H9 (cell line): ENCODE measurements around the gene KIAA1549. TPM values are rescaled to one million over a fixed set of nuclear protein-coding genes. Genes with fewer than 3 reads are reported as not detected.

Source experiments
- DNase-seq: peaks from one replicate; pipeline ENCODE4 v3.0.0-alpha.2; 2017
- H2AFZ ChIP-seq: one replicate; pipeline ENCODE4 v1.6.1; 2013; ENCODE audit warnings: mild to moderate bottlenecking, low read length, control low read depth, moderate library complexity
- H2AK5ac ChIP-seq: 2 replicates; pipeline ENCODE4 v1.6.1; 2013; ENCODE audit warnings: low read length, control low read depth, mixed read lengths; ENCODE audit not compliant: insufficient read length
- H2BK120ac ChIP-seq: one replicate; pipeline ENCODE4 v1.6.1; 2013; ENCODE audit warnings: low read depth, mild to moderate bottlenecking, low read length, control low read depth, inconsistent platforms; ENCODE audit not compliant: poor library complexity, severe bottlenecking
- H2BK12ac ChIP-seq: 2 replicates; pipeline ENCODE4 v1.6.1; 2013; ENCODE audit warnings: low read length, control low read depth, mixed read lengths, low read depth; ENCODE audit not compliant: insufficient read length
- H2BK15ac ChIP-seq: 2 replicates; pipeline ENCODE4 v1.6.1; 2013; ENCODE audit warnings: low read depth, low read length, control low read depth
- H2BK20ac ChIP-seq: one replicate; pipeline ENCODE4 v1.6.1; 2013; ENCODE audit warnings: low read depth, mild to moderate bottlenecking, low read length, control low read depth, inconsistent platforms; ENCODE audit not compliant: poor library complexity, severe bottlenecking
- H2BK5ac ChIP-seq: 2 replicates; pipeline ENCODE4 v1.6.1; 2013; ENCODE audit warnings: low read length, control low read depth, mixed read lengths; ENCODE audit not compliant: insufficient read length
- H3K14ac ChIP-seq: 2 replicates; pipeline ENCODE4 v1.6.1; 2013; ENCODE audit warnings: low read length, control low read depth; ENCODE audit not compliant: insufficient read depth
- H3K18ac ChIP-seq: 2 replicates; pipeline ENCODE4 v1.6.1; 2013; ENCODE audit warnings: low read depth, mild to moderate bottlenecking, mixed read lengths, low read length, control low read depth; ENCODE audit not compliant: insufficient read length
- H3K23ac ChIP-seq: 2 replicates; pipeline ENCODE4 v1.6.1; 2013; ENCODE audit warnings: low read length, control low read depth, mixed read lengths, low read depth; ENCODE audit not compliant: insufficient read length
- H3K23me2 ChIP-seq: 2 replicates; pipeline ENCODE4 v1.6.1; 2013; ENCODE audit warnings: low read depth, mild to moderate bottlenecking, mixed read lengths, low read length, control low read depth; ENCODE audit not compliant: insufficient read length, poor library complexity, severe bottlenecking
- H3K27ac ChIP-seq: 2 replicates; pipeline ENCODE4 v1.5.1; 2013; ENCODE audit warnings: low read length, control low read depth, mixed read lengths, low read depth; ENCODE audit not compliant: insufficient read length
- H3K27me3 ChIP-seq: 2 replicates; pipeline ENCODE4 v1.6.1; 2013; ENCODE audit warnings: low read length, control low read depth, inconsistent platforms; ENCODE audit not compliant: insufficient read depth
- H3K4ac ChIP-seq: 2 replicates; pipeline ENCODE4 v1.6.1; 2013; ENCODE audit warnings: low read depth, mild to moderate bottlenecking, control low read depth, inconsistent platforms, low read length, moderate library complexity
- H3K4me1 ChIP-seq: 2 replicates; pipeline ENCODE4 v1.6.1; 2013; ENCODE audit warnings: low read length, control low read depth, inconsistent platforms; ENCODE audit not compliant: insufficient read depth
- H3K4me2 ChIP-seq: 2 replicates; pipeline ENCODE4 v1.6.1; 2013; ENCODE audit warnings: low read length, control low read depth, mixed read lengths; ENCODE audit not compliant: insufficient read length, insufficient read depth
- H3K56ac ChIP-seq: 2 replicates; pipeline ENCODE4 v1.6.1; 2013; ENCODE audit warnings: low read depth, mild to moderate bottlenecking, mixed read lengths, low read length, control low read depth; ENCODE audit not compliant: insufficient read length
- H3K79me1 ChIP-seq: 2 replicates; pipeline ENCODE4 v1.6.1; 2013; ENCODE audit warnings: low read depth, mild to moderate bottlenecking, moderate library complexity, low read length, control low read depth, inconsistent platforms; ENCODE audit not compliant: insufficient read depth, poor library complexity, severe bottlenecking
- H3K79me2 ChIP-seq: 2 replicates; pipeline ENCODE4 v1.6.1; 2013; ENCODE audit warnings: low read length, control low read depth, inconsistent platforms; ENCODE audit not compliant: insufficient read depth
- H3K9ac ChIP-seq: 2 replicates; pipeline ENCODE4 v1.6.1; 2013; ENCODE audit warnings: low read length, control low read depth, mixed read lengths; ENCODE audit not compliant: insufficient read length; ENCODE audit errors: extremely low read depth
- H3K9me3 ChIP-seq: one replicate; pipeline ENCODE4 v1.6.1; 2013; ENCODE audit warnings: low read depth, low read length, inconsistent platforms; ENCODE audit not compliant: control insufficient read depth
- H3T11ph ChIP-seq: one replicate; pipeline ENCODE4 v1.6.1; 2013; ENCODE audit warnings: mild to moderate bottlenecking, low read length, control low read depth, inconsistent platforms
- H4K20me1 ChIP-seq: one replicate; pipeline ENCODE4 v1.6.1; 2013; ENCODE audit not compliant: control insufficient read depth, insufficient read length, insufficient read depth
- H4K5ac ChIP-seq: 2 replicates; pipeline ENCODE4 v1.6.1; 2013; ENCODE audit warnings: low read depth, mild to moderate bottlenecking, mixed read lengths, low read length, control low read depth; ENCODE audit not compliant: insufficient read length
- H4K8ac ChIP-seq: replicated peaks from 2 replicates; pipeline ENCODE4 v1.6.1; 2013; ENCODE audit warnings: low read length, control low read depth, mixed read lengths, low read depth; ENCODE audit not compliant: insufficient read length
- H4K91ac ChIP-seq: 2 replicates; pipeline ENCODE4 v1.6.1; 2013; ENCODE audit warnings: low read depth, mild to moderate bottlenecking, moderate library complexity, mixed read lengths, low read length, control low read depth; ENCODE audit not compliant: insufficient read length
- H3K27ac Mint-ChIP-seq, 3 experiments: 2 replicates in 2 of 3; 3 replicates in 1 of 3; pipeline ENCODE4 v1.8.0; 2020 to 2021; ENCODE audit warnings: mixed read lengths in 3 of 3, mild to moderate bottlenecking in 1 of 3, moderate library complexity in 1 of 3
- H3K27me3 Mint-ChIP-seq: 2 replicates; pipeline ENCODE4 v1.8.0; 2021; ENCODE audit warnings: low read depth, mild to moderate bottlenecking, moderate library complexity, mixed read lengths
- H3K36me3 Mint-ChIP-seq, 3 experiments: 2 replicates in 2 of 3; 3 replicates in 1 of 3; pipeline ENCODE4 v1.8.0; 2020 to 2021; ENCODE audit warnings: low read depth in 3 of 3, mixed read lengths in 3 of 3; ENCODE audit not compliant: insufficient read depth in 1 of 3
- H3K4me1 Mint-ChIP-seq, 2 experiments: 2 replicates each; pipeline ENCODE4 v1.8.0; 2020; ENCODE audit warnings: mixed read lengths in 2 of 2
- H3K4me3 Mint-ChIP-seq, 2 experiments: 2 replicates in 1 of 2; 3 replicates in 1 of 2; pipeline ENCODE4 v1.8.0; 2020 to 2021; ENCODE audit warnings: mild to moderate bottlenecking in 2 of 2, mixed read lengths in 2 of 2, moderate library complexity in 1 of 2
- H3K9me3 Mint-ChIP-seq, 2 experiments: 2 replicates in 1 of 2; 3 replicates in 1 of 2; pipeline ENCODE4 v1.8.0; 2020; ENCODE audit warnings: mild to moderate bottlenecking in 2 of 2, mixed read lengths in 2 of 2, moderate library complexity in 1 of 2
- WGBS: extraction: QIAGEN DNeasy Blood & Tissue Kit; methylation state at CpG from one replicate; pipeline ENCODE4 v1.1.7; 2013; ENCODE audit warnings: missing lambda C conversion rate, low lambda C conversion rate, mixed read lengths; ENCODE audit not compliant: insufficient read length; ENCODE audit errors: extremely low coverage; 5-methylcytosine and 5-hydroxymethylcytosine counted together
- total RNA-seq: library from RNA; stranded (reverse); gene quantifications from 2 replicates; pipeline ENCODE4 v1.2.1, GENCODE V29; 2021
- TF ChIP-seq, protein P1 (sequence below): fragments of 200-600 bp; sonication (generic); conservative IDR thresholded peaks from 3 replicates; pipeline ENCODE4 v1.8.0; 2021; ENCODE audit warnings: antibody characterized with exemption, mild to moderate bottlenecking

KIAA1549 gene
- total RNA-seq, 1 experiment from 2014 or later = 11.9 TPM

DNA sequence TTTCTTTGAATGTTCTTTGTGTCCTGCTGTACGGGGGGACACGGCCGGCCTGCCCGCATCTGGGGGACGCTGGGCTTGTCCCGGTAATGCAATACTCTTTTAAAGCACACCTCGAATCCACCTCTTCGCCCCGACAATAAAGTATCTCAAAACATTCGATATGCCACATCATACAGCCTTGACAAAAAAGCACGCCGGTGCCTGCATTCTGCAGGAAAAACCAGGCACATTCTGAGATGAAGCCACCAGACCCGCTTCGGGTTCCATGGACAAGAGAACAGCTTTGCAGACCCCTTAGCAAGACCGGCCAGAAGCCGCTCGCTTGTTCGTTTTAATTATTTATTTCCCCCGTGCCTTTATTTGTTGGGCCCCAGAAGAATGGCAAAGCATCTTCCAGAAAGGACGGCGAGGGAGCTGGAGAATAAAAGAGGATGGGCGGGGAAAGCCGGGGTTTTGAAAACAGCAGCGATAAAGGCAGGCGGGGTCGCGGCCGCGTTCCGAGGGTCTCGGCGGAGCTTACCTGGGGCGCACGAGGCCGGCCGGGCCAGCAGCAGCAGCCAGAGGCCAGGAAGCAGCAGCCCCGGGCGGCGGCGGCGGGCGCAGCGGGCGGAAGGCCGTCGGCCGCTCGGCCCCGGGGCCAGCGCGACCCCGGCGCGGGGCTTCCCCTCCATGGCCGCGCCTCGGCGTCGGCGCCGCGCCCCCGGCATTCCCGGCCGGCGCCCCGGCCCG is 462 bp downstream of the KIAA1549 start:
- Histone ChIP-seq H3K23me2 (peaks cover 13% of the 10 kb centered on the region), H4K5ac (no peak overlapping the region), H2AK5ac (no peak overlapping the region), H2AFZ (peak overlapping the region; percentile 7), H4K20me1 (no peaks in the 10 kb centered on the region), H2BK12ac (no peak overlapping the region), H3K9ac (peak overlapping the region; percentile 75), H3K27ac (no peak overlapping the region), H3T11ph (no peak overlapping the region), H3K4ac (no peak overlapping the region), H4K91ac (no peak overlapping the region), H4K8ac (no peak overlapping the region), H2BK20ac (no peak overlapping the region), H2BK5ac (no peak overlapping the region), H3K4me1 (peaks cover 3% of the 10 kb centered on the region; the same call in 1 of the 2 replicates), H3K56ac (no peak overlapping the region), H2BK120ac (no peak overlapping the region), H3K79me2 (peaks cover 3% of the 10 kb centered on the region; the same call in 1 of the 2 replicates), H3K27me3 (no peaks in the 10 kb centered on the region; the same call in 1 of the 2 replicates), H3K14ac (peak overlapping the region; percentile 88), H2BK15ac (no peak overlapping the region), H3K9me3 (no peaks in the 10 kb centered on the region), H3K4me2 (peak overlapping the region; percentile 96), H3K23ac (no peak overlapping the region), H3K79me1 (no peaks in the 10 kb centered on the region), H3K18ac (no peak overlapping the region)
- TF ChIP-seq, protein P1, sequence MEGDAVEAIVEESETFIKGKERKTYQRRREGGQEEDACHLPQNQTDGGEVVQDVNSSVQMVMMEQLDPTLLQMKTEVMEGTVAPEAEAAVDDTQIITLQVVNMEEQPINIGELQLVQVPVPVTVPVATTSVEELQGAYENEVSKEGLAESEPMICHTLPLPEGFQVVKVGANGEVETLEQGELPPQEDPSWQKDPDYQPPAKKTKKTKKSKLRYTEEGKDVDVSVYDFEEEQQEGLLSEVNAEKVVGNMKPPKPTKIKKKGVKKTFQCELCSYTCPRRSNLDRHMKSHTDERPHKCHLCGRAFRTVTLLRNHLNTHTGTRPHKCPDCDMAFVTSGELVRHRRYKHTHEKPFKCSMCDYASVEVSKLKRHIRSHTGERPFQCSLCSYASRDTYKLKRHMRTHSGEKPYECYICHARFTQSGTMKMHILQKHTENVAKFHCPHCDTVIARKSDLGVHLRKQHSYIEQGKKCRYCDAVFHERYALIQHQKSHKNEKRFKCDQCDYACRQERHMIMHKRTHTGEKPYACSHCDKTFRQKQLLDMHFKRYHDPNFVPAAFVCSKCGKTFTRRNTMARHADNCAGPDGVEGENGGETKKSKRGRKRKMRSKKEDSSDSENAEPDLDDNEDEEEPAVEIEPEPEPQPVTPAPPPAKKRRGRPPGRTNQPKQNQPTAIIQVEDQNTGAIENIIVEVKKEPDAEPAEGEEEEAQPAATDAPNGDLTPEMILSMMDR = no peak
- H3K27ac Mint-ChIP-seq = peak overlapping the region; percentile 3 to 94 (median 78); a peak in 6 of 7 replicates
- WGBS = no CpG with 5 or more reads among the region's 68 CpGs
- H3K9me3 Mint-ChIP-seq = no peaks in the 10 kb centered on the region
- H3K4me1 Mint-ChIP-seq = peaks cover 41 to 43% of the 10 kb centered on the region in 2 experiments
- H3K4me3 Mint-ChIP-seq = peak overlapping the region; percentile 89 to 94
- peaks cover 7% of the 10 kb centered on the region for H3K27me3 Mint-ChIP-seq
- DNase-seq = no peak
- peaks cover 2 to 7% (median 2%) of the 10 kb centered on the region in 3 experiments; a peak in 4 of 7 replicates for H3K36me3 Mint-ChIP-seq
